Measurements from ENCODE around the gene FGFR3.

FGFR3 gene

GRCh38 chr4:1756079-1756478, 37.0 kb upstream of the FGFR3 start:
- DNase-seq (ENCODE audit: low read depth in 1 of 2, low spot score in 1 of 2): no peak

GRCh38 chr4:1756893-1757779, 36.0 kb upstream of the FGFR3 start:
- DNase-seq (ENCODE audit: low read depth in 1 of 2, low spot score in 1 of 2): no peak

DNA sequence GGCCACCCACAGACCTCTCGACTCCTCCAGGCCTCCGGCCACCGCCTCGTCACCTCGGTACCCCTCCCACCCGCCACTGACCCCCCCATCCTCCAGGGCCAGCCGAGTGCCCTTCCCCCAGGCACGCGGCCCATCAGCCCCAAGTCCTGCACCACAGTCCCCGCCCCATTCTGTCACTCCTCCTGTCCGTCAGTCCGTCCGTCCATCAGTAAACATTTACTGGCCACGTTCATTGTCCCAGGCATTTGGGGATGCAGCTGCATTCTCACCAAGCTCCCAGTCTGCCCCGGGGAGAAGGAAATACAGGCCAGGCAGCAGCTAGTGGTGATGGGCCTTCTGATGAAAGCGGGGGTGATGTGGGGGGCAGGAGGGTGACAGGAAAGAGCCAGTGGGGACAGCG, 35.3 kb upstream of the FGFR3 start:
- no peak for DNase-seq (ENCODE audit: low read depth in 1 of 2, low spot score in 1 of 2)

DNA sequence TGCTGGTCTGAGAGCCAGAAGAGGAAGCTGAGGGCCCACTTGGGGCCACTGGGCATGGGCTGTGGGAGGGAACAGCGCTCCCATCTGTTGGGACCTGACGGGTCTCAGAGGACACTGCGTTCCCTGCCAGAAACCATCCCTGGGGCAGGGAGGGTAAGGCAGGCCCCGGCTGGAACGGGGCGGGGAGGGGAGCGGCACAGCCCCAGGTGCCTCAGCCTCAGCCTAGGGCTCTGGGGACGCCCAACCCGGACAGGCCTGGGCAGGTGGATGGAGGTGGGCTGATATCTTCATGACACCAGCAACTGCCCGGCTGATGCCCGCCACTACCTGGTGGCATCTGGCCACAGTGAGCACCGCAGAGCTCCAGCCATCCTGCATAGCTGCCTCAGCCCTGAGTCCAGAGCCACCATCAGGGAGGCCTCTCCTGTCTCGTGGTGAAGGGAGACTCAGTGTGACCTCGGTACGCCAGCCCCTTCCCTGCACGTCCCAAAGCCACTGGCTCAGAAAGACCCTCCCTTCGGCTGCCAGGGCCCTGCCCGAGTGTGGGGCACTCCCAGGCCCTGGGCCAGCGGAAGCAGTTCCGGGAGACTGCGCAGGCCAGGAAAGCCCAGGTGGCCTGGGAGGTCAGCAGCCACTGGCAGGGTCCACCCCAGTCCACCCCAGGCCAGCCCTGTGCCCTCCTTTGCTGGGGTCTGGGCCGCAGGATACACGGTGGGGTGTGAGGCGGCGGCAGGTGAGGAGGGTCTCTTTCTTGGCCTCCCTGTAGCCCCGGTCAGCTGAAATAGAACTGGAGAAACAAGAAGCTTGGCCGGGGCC, 34.6 kb upstream of the FGFR3 start:
- no peak for DNase-seq (ENCODE audit: low read depth in 1 of 2, low spot score in 1 of 2)

- no peak for DNase-seq (ENCODE audit: low read depth in 1 of 2, low spot score in 1 of 2)
These were observed 33.8 kb upstream of the FGFR3 start for GRCh38 chr4:1759170-1759817.

GRCh38 chr4:1759818-1760223, 33.3 kb upstream of the FGFR3 start:
- DNase-seq (ENCODE audit: low read depth in 1 of 2, low spot score in 1 of 2): no peak

- no peak for DNase-seq (ENCODE audit: low read depth in 1 of 2, low spot score in 1 of 2)
These were observed 32.5 kb upstream of the FGFR3 start for GRCh38 chr4:1760521-1761071.

DNA sequence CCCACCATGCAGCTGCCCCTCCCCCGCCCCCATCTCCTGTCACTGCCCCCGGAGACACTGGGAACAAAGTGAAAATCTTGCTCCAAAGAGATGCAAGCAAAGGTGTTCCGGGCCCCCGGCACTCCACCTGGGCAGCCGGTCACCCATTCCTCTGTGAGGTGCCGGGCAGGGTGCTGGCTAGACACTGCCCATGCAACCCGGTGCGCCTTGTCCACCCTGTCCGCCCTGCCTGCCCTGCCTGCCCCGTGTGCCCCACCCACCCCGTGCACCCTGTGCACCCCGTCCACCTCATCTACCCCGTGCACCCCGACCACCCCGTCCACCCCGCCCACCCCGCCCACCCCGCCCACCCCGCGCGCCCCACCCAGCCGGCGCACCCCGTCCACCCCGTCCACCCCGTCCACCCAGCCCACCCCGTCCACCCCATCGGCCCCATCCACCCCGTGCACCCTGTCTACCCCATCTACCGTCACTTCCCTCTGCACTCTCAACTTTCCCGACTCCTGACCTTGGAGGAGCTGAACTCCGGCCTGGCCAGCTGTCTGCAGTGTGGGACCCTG, 31.9 kb upstream of the FGFR3 start:
- DNase-seq (ENCODE audit: low read depth in 1 of 2, low spot score in 1 of 2): no peak

DNA sequence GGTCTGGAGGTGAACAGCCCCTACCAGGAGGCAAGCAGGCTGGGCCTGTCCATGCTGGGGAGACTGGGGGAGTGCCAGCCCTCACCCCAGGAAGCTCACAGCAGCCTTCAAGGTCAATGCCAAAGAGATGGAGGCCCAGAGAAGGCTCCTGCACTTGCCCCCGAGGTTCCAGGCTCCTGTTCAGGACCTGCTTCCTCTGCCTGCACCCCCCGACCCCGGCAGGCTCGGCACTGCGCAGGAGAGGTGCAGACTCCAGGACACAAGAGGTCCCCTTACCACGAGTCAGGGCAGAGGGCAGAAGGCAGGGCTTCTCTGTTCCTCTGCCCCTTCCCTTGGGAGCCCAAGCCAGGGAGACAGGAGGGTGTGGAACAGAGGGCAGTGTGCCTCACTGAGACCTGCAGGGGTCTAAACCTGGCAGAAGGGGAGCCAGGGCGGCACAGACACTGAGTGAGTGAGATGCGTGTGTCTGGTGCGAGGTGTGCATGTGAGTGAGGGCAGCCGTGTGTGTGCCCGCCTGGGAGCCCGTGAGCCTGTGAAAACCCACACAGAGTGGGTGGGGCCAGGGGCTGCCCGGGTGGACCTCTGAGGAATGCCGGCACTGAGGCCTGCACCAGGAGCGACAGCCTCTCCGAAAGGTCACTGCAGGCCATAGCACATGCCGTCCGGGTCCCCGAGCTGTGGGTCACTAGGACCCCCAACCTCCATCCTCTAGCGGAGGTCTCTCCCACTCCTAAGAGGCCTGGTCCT, 30.7 kb upstream of the FGFR3 start:
- no peak for DNase-seq (ENCODE audit: low read depth in 1 of 2, low spot score in 1 of 2)

GRCh38 chr4:1763070-1763549, 30.0 kb upstream of the FGFR3 start:
- no peak for DNase-seq (ENCODE audit: low read depth in 1 of 2, low spot score in 1 of 2)

DNA sequence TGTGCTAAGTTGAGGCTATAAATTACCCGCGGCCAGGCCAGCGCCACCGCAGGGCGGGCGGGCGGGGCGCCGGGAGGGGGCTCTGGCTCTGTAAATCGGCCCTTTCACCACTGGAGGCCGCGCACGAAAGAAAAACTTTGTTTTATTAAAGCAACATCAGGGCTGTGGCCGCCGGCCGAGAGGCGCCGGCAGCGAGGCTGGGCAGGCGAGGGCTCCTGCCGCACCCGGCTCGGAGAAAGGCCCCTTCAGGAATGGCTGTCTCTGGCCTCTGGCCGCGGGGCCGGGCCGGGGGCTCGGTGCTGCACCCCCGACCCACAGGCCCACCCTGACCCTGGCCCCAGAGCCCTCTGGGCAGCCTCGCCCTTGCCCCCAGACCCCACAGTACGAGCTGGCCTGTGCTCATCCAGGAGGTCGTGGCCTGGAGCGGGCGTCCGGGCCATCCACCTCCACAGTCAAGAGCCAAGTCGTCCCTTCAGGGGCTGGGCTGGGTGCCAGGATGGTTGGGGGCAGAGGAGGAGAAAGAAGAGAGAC, 29.5 kb upstream of the FGFR3 start:
- DNase-seq (ENCODE audit: low read depth in 1 of 2, low spot score in 1 of 2): no peak

DNA sequence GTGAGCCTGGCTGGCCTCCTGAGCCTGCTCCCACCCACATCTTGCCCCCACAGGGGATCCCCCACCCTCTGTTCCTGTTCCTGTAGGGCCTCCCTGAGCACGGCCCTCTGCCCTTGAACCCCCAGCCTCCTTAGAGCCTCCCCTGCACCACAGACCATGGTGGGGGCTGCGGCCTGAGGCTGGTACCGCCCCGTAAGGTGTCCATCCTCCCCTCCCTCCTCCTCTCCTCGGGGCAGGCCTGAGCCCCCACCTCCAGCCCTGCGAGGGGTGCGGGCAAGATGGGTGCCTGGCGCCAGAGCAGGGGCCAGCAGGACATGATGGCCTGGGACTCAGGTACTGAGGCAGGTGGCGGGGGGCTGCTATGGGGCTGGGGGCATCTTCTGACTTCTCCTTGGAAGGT, 28.4 kb upstream of the FGFR3 start:
- no peak for DNase-seq (ENCODE audit: low read depth in 1 of 2, low spot score in 1 of 2)

DNA sequence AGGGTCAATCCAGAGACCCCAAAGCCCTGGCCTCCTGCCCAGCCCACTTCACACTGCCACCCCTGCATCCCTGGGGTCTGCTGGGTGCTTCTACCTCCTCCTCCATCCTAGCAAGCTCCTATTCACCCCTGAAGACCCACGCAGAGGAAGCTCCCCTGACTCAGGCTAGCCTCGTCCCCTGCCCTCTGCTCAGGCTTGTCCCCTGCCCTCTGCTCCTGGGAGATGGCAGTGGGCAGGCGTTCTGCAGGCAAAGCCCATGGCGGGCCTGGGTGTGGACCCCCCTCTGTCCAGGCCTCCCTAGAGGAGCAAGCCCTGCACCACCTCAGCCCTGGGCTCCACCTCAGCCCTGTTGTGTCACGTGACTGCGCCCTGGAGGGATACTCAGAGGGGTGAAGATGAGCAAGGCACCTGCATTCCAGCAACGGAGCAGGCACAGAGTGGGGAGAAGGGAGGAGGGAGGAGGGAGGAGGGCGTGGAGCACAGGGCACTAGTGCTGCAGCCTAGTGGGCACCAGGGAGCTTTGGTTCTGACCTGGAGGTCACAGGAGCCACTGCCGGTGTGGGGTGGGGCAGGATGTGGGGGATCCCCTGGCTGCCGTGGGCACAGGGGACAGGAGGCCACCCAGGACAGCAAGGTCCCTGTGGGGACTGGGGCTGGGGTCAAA, 27.6 kb upstream of the FGFR3 start:
- DNase-seq (ENCODE audit: low read depth in 1 of 2, low spot score in 1 of 2): no peak

GRCh38 chr4:1766106-1767060, 26.7 kb upstream of the FGFR3 start:
- no peak for DNase-seq (ENCODE audit: low read depth in 1 of 2, low spot score in 1 of 2)

DNA sequence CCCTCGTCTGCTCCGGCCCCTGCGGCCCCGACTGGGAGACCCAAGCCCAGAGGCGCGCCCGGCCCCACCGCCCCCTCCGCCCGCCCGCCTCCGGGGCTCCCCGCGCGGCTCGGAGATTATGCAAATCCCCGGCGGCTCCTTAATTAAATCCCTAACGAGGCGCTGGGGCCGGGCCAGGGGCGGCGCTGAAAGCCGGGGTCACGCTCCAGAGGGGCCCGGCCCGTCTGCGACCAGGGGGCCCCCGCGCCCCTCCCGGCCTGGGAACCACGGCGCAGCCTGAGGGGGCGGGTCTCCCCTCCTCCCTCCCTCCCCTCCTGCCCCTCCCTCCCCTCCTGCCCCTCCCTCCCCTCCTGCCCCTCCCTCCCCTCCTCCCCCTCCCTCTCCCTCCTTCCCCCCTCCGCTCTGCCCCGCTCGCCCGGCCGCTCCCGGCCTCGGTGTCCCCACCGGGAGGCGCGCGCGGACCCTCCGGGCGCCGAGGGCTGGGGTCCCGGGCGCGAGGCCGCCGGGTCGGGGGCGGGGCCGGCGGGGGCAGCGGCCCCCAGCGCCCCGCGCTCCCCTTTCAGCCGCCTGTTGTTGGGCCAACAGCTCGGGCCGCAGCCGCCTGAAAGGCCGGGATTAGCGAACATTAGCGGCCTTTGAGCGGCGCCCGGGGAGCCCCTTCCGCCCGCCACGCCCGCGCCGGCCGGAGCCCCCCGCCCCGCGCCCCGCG, 25.9 kb upstream of the FGFR3 start:
- no peak for DNase-seq (ENCODE audit: low read depth in 1 of 2, low spot score in 1 of 2)

DNA sequence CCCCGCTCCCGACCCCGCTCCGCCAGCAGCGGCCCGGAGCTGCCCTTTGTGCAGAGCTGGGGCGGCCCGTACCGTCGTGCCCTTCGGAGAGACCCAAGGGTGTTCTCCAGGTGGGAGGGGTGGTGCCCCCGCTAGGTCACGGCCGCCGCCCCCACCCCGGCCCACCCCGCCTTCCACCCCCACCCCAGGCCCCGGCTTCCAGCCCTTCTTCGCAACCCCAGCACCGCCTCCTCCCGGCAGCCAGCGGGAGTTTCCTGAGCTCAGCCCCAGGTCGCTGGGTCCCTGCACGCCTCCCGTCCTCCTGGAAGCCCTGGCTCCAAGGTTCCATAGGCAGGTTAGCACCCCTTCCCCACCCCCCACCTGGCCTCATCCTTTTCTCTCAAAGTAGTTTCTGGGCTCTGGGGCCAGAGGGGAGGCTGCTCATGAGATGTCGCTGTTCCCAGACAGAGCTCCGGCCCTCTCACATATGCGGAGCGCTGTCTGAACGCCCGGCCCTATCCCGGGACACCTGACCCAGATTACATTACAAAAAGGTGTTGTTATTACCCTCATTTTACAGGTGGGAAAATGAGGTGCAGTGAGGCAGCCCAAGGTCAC, 25.2 kb upstream of the FGFR3 start:
- no peak for DNase-seq (ENCODE audit: low read depth in 1 of 2, low spot score in 1 of 2)

GRCh38 chr4:1768367-1769034, 24.6 kb upstream of the FGFR3 start:
- no peak for DNase-seq (ENCODE audit: low read depth in 1 of 2, low spot score in 1 of 2)
